RWPE2 (cell line): ENCODE results near the gene NDUFS6.
A peak's percentile ranks its signal among the peaks of the same experiment; 100 is the strongest.

Experiments used
- ATAC-seq: fragments of 200-7000 bp; cut with Tn5 transposase; 3 replicates; pipeline ENCODE4 v1.9.1; 2021; ENCODE audit warnings: low read depth
- DNase-seq: peaks from one replicate; pipeline ENCODE4 v3.0.0-alpha.2; 2020; ENCODE audit warnings: low spot score
- H3K27ac ChIP-seq: fragments of 450-650 bp; 2 replicates; pipeline ENCODE4 v1.5.1; 2017; ENCODE audit warnings: mild to moderate bottlenecking; ENCODE audit not compliant: poor library complexity, severe bottlenecking
- H3K27me3 ChIP-seq: fragments of 250-450 bp; sonication (Bioruptor Pico); 2 replicates; pipeline ENCODE4 v1.5.1; 2021; ENCODE audit warnings: mild to moderate bottlenecking, moderate library complexity; ENCODE audit not compliant: insufficient read depth, poor library complexity, severe bottlenecking
- H3K36me3 ChIP-seq: fragments of 250-450 bp; sonication (Bioruptor Pico); 2 replicates; pipeline ENCODE4 v1.5.1; 2020; ENCODE audit warnings: low read depth, mild to moderate bottlenecking, moderate library complexity
- H3K4me1 ChIP-seq: fragments of 250-450 bp; sonication (Bioruptor Pico); 2 replicates; pipeline ENCODE4 v1.5.1; 2021; ENCODE audit warnings: mild to moderate bottlenecking, moderate library complexity; ENCODE audit not compliant: insufficient read depth, poor library complexity, severe bottlenecking
- H3K4me3 ChIP-seq: fragments of 250-450 bp; sonication (Bioruptor Pico); 2 replicates; pipeline ENCODE4 v1.5.1; 2021; ENCODE audit warnings: mild to moderate bottlenecking, moderate library complexity; ENCODE audit not compliant: severe bottlenecking
- H3K9me3 ChIP-seq: fragments of 250-450 bp; sonication (Bioruptor Pico); 2 replicates; pipeline ENCODE4 v1.5.1; 2021; ENCODE audit warnings: mild to moderate bottlenecking, moderate library complexity; ENCODE audit not compliant: severe bottlenecking
- TF ChIP-seq, protein P1 (sequence below): fragments of 450-650 bp; IDR thresholded peaks from one replicate; pipeline ENCODE4 v1.5.1; 2017; ENCODE audit warnings: mild to moderate bottlenecking, moderate library complexity; ENCODE audit not compliant: poor library complexity, severe bottlenecking

NDUFS6 gene

DNA sequence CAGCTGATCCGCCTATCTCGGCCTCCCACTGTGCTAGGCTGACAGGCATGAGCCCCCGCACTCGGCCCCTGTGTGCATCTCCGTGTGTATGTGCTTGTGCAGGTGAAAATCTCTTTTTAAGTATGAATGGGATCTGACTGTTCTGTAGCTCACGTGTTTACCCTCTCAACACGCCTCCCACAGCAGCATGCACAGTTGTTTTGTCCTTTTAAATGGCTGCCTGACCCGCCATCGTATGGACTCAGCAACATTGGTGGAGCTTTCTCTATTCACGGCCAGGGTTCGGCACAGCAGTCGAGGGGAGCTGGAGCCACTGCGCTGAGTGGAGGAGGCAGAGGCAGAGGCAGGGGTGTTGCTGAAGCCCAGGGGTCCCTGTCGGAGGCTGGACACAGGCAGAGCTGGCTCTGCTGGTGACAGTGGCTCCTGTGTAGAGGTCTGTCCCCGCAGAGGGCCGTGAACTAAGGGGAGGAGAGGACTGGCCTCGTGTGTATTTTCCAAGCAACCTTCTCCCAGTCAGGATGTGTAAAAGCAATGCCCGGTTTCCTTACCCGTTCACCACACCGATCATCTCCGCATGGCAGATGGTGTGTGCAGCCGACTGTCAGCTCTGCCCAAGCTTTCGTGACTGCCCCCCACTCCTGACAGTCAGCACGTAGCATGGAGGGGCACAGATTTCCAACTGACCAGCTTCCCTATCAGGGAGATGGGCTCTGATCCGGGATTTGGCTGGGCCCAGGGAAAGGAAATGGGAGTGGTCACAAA, 38.9 kb upstream of the NDUFS6 start:
- Histone ChIP-seq H3K27me3 (peaks cover 18% of the 10 kb centered on the region), H3K4me1 (no peaks in the 10 kb centered on the region), H3K27ac (no peak overlapping the region), H3K4me3 (no peak overlapping the region), H3K36me3 (no peaks in the 10 kb centered on the region), H3K9me3 (peaks cover 7% of the 10 kb centered on the region)
- TF ChIP-seq, protein P1, sequence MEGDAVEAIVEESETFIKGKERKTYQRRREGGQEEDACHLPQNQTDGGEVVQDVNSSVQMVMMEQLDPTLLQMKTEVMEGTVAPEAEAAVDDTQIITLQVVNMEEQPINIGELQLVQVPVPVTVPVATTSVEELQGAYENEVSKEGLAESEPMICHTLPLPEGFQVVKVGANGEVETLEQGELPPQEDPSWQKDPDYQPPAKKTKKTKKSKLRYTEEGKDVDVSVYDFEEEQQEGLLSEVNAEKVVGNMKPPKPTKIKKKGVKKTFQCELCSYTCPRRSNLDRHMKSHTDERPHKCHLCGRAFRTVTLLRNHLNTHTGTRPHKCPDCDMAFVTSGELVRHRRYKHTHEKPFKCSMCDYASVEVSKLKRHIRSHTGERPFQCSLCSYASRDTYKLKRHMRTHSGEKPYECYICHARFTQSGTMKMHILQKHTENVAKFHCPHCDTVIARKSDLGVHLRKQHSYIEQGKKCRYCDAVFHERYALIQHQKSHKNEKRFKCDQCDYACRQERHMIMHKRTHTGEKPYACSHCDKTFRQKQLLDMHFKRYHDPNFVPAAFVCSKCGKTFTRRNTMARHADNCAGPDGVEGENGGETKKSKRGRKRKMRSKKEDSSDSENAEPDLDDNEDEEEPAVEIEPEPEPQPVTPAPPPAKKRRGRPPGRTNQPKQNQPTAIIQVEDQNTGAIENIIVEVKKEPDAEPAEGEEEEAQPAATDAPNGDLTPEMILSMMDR = no peak
- DNase-seq (peak; percentile 44), ATAC-seq (no peak)

DNA sequence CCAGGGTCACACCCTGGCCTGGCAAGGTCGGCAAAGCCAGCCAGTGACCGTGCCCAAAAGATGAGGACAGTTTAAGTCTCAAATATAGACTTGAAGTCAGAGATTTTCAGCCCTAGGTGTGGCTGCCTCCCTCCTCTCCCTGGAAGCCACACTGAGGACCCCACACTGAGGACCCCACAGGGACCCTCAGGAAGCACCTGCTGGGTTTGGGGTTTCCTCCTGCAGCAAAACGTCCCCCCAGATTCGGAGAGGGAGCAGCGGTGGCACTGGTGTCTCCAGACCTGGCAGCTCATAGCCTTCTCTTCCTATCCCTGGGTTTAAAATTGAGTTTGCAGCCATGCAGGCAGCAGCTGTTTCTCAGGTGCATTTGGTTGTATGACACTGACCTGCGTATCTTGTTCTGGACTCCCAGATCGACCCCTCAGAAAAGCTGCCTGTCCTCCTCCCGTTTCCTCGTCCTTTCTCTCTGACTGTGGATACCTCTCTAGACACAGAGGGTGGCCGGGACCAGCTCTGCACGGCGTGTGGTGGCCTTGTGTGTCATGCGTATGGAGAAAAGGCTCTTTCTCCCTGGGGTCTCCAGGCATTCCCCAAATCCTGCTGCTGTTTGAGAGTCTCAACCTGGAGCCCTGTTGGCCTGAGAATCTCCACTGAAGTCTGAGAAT, 38.2 kb upstream of the NDUFS6 start:
- Histone ChIP-seq H3K4me1 (no peaks in the 10 kb centered on the region), H3K4me3 (no peak overlapping the region), H3K27ac (no peak overlapping the region), H3K9me3 (peaks cover 7% of the 10 kb centered on the region), H3K27me3 (peaks cover 19% of the 10 kb centered on the region), H3K36me3 (no peaks in the 10 kb centered on the region)
- ATAC-seq = no peak
- TF ChIP-seq, protein P1 = no peak
- peak; percentile 42 for DNase-seq

DNA sequence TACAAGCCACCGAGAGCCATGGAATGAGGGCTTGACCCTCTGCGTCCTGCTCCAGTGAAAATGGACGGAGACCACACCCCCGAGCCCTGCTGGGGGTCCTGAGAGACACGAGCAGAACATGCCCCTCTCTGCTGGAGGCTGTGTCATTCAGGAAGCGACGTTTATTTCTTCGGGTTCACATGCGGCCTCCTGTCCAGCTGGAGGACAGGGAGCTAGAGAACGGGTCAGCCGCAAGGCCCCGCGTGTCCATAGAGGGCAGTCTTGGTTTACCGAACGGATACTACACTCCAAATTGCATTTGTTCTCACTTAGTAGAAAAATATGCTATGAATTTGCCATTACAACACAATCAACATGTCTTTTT, 37.7 kb upstream of the NDUFS6 start:
- Histone ChIP-seq H3K4me3 (no peak overlapping the region), H3K27ac (no peak overlapping the region), H3K36me3 (no peaks in the 10 kb centered on the region), H3K27me3 (peaks cover 19% of the 10 kb centered on the region), H3K4me1 (no peaks in the 10 kb centered on the region), H3K9me3 (peaks cover 2% of the 10 kb centered on the region)
- ATAC-seq = peak; percentile 68; the same call in 2 of the 3 replicates
- DNase-seq = peak; percentile 63
- TF ChIP-seq, protein P1 = peak; percentile 84

DNA sequence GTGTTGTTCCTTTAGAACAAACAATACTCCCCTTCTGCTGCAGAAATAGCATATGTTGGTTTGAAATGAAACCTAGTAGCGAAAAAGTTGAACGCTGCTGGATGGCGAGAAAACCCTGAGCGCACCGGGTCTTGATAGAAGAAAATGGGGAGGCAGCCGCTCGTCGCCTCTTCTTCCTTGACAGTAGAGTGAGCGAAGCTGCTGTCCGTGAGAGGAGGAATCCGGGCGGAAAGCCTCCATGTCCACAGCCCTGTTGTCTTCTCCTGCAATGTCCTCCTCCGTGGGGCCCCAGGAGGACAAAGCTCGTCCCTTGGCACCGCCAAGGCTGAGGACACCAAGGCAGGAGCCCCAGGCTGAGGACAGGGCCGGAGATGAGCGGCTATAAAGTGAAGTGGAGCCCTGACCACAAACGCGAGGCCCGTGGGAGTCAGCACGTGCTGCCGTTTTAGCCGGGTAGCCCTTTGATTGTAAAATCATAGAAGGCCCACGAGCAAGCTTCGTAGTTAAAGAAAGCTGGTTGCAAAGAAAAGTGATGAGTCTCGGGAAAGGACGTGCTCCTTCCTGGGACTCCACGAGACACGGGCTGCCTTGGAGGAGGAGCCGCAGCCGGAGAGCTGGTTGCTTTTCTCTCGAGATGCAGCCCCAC, 37.1 kb upstream of the NDUFS6 start:
- no peak overlapping the region for H3K27ac ChIP-seq
- H3K9me3 ChIP-seq = no peaks in the 10 kb centered on the region
- H3K4me3 ChIP-seq = no peak overlapping the region
- no peaks in the 10 kb centered on the region for H3K36me3 ChIP-seq
- no peak for ATAC-seq
- TF ChIP-seq, protein P1 = peak; percentile 57
- peaks cover 19% of the 10 kb centered on the region for H3K27me3 ChIP-seq
- peak; percentile 54 for DNase-seq
- no peaks in the 10 kb centered on the region for H3K4me1 ChIP-seq
